HepG2 (cell line): ENCODE results near the gene FASLG. TPM values are rescaled to one million over a fixed set of nuclear protein-coding genes. Genes with fewer than 3 reads are reported as not detected.

Experiments
- ATAC-seq: fragments of 200-7000 bp; cut with Tn5 transposase; 3 replicates; pipeline ENCODE4 v1.9.1; 2020; ENCODE audit warnings: mild to moderate bottlenecking, moderate library complexity
- BruUV-seq: library from RNA; stranded (reverse); fragments of 400-500 nt; replicated peaks from 2 replicates; lab custom pipeline; 2021; lab: Mats Ljungman, UMichigan
- CTCF ChIA-PET: fragments of 300-600 bp; formaldehyde crosslinking; extraction: SDS; loops from one replicate; lab custom pipeline; 2021; ENCODE audit warnings: low total read pairs, inconsistent platforms, low intra/inter-chr PET ratio; lab: Yijun Ruan, JAX
- POLR2A ChIA-PET: fragments of 350-600 bp; sonication (Branson Sonifier 250); formaldehyde crosslinking; loops from one replicate; lab custom pipeline; 2020; ENCODE audit warnings: antibody characterized with exemption, inconsistent platforms; lab: Yijun Ruan, JAX
- DNase-seq: peaks from one replicate; pipeline ENCODE4 v3.0.0-alpha.2; 2015; ENCODE audit warnings: low spot score
- FAIRE-seq: peaks from 3 replicates; lab custom pipeline; 2011; peaks lifted over from hg19 to GRCh38; lab: Jason Lieb, UNC
- H2AFZ ChIP-seq: one replicate; pipeline ENCODE4 v1.6.1; 2011; ENCODE audit warnings: low read length, inconsistent platforms
- H3K27ac ChIP-seq: fragments of 300-600 bp; 3 replicates; pipeline ENCODE4 v1.8.0; 2011; ENCODE audit warnings: mixed run types, mild to moderate bottlenecking, mixed read lengths, low read length, inconsistent platforms; ENCODE audit not compliant: insufficient read depth; ENCODE audit errors: extremely low read length
- H3K27me3 ChIP-seq, 2 experiments: fragments of 200-600 bp in 1 of 2; 2 replicates in 1 of 2; 3 replicates in 1 of 2; pipeline versions ENCODE4 v1.6.0 to v1.8.0; 2011; ENCODE audit warnings: low read length in 2 of 2, mild to moderate bottlenecking in 2 of 2, moderate library complexity in 2 of 2, inconsistent platforms in 1 of 2; ENCODE audit not compliant: insufficient read depth in 2 of 2, control insufficient read depth in 1 of 2
- H3K36me3 ChIP-seq, 2 experiments: fragments of 200-600 bp in 1 of 2; replicated peaks in 1 of 2; 2 replicates in 1 of 2; 3 replicates in 1 of 2; pipeline versions ENCODE4 v1.5.1 to v1.8.0; 2011; ENCODE audit warnings: low read length in 2 of 2, inconsistent platforms in 1 of 2; ENCODE audit not compliant: insufficient read depth in 2 of 2, control insufficient read depth in 1 of 2
- H3K4me1 ChIP-seq: 2 replicates; pipeline ENCODE4 v1.5.1; 2012; ENCODE audit warnings: low read length, inconsistent platforms; ENCODE audit not compliant: insufficient read depth
- H3K4me2 ChIP-seq: 2 replicates; pipeline ENCODE4 v1.6.0; 2011; ENCODE audit warnings: low read depth, low read length, inconsistent platforms
- H3K4me3 ChIP-seq, 3 experiments: fragments of 200-600 bp in 1 of 3; sonication (generic), shearing (Covaris generic) in 1 of 3; replicated peaks in 1 of 3; 2 replicates each; pipeline ENCODE4 v1.5.1; 2011 to 2016; ENCODE audit warnings: low read length in 3 of 3, inconsistent platforms in 2 of 3, low read depth in 2 of 3, mild to moderate bottlenecking in 2 of 3, control low read depth in 1 of 3, mixed read lengths in 1 of 3; ENCODE audit not compliant: insufficient read depth in 1 of 3
- H3K79me2 ChIP-seq: one replicate; pipeline ENCODE4 v1.6.1; 2011; ENCODE audit warnings: low read length, inconsistent platforms; ENCODE audit not compliant: insufficient read depth
- H3K9ac ChIP-seq: 2 replicates; pipeline ENCODE4 v1.6.0; 2011; ENCODE audit warnings: mild to moderate bottlenecking, low read depth, low read length, inconsistent platforms; ENCODE audit not compliant: insufficient read depth
- H3K9me3 ChIP-seq: 2 replicates; pipeline ENCODE4 v1.5.1; 2012; ENCODE audit warnings: mild to moderate bottlenecking, low read length
- H4K20me1 ChIP-seq: 2 replicates; pipeline ENCODE4 v1.6.0; 2011; ENCODE audit warnings: inconsistent platforms, mild to moderate bottlenecking, low read length, moderate library complexity; ENCODE audit not compliant: insufficient read depth
- AHR ChIP-seq: IDR thresholded peaks from 2 replicates; pipeline ENCODE4 v1.6.1; 2018; ENCODE audit warnings: missing genetic modification reagents, missing compliant biosample characterization
- ATF6 ChIP-seq: sonication (generic); formaldehyde crosslinking; conservative IDR thresholded peaks from 2 replicates; pipeline ENCODE4 v1.4.0; 2020; ENCODE audit warnings: missing genetic modification reagents
- ELF3 ChIP-seq: IDR thresholded peaks from 2 replicates; pipeline ENCODE4 v1.6.1; 2016; ENCODE audit warnings: missing genetic modification reagents, missing compliant biosample characterization
- FOXK1 ChIP-seq: sonication (generic); formaldehyde crosslinking; IDR thresholded peaks from 2 replicates; pipeline ENCODE4 v1.4.0; 2020; ENCODE audit warnings: low read depth, missing genetic modification reagents, borderline replicate concordance
- HINFP ChIP-seq: sonication (generic); formaldehyde crosslinking; IDR thresholded peaks from 2 replicates; pipeline ENCODE4 v1.4.0; 2020; ENCODE audit warnings: low read depth, mild to moderate bottlenecking, missing genetic modification reagents
- KDM5A ChIP-seq: fragments of 200-600 bp; sonication (generic); IDR thresholded peaks from 2 replicates; pipeline ENCODE4 v1.7.0; 2018; ENCODE audit warnings: antibody characterized with exemption, mild to moderate bottlenecking, low read length, borderline replicate concordance
- PLSCR1 ChIP-seq: sonication (generic); formaldehyde crosslinking; IDR thresholded peaks from 2 replicates; pipeline ENCODE4 v1.5.0; 2020; ENCODE audit warnings: missing genetic modification reagents, mild to moderate bottlenecking, borderline replicate concordance
- SCMH1 ChIP-seq: sonication (generic); formaldehyde crosslinking; IDR thresholded peaks from 2 replicates; pipeline ENCODE4 v1.9.0; 2021; ENCODE audit warnings: missing genetic modification reagents, mild to moderate bottlenecking, borderline replicate concordance
- SMYD3 ChIP-seq: sonication (generic); formaldehyde crosslinking; IDR thresholded peaks from 2 replicates; pipeline ENCODE4 v1.8.1; 2023; ENCODE audit warnings: mild to moderate bottlenecking, missing genetic modification reagents
- SRSF4 ChIP-seq: fragments of 200-400 bp; formaldehyde crosslinking; IDR thresholded peaks from one replicate; pipeline ENCODE4 v1.6.1; 2018; ENCODE audit warnings: mild to moderate bottlenecking, low read depth, low read length, moderate library complexity; ENCODE audit not compliant: poor library complexity, severe bottlenecking
- TBX2 ChIP-seq: sonication (generic); formaldehyde crosslinking; IDR thresholded peaks from 2 replicates; pipeline ENCODE4 v1.5.0; 2020; ENCODE audit warnings: missing genetic modification reagents, mild to moderate bottlenecking, borderline replicate concordance
- TCF12 ChIP-seq, 2 experiments: fragments of 450-650 bp in 1 of 2; sonication (generic) in 1 of 2; formaldehyde crosslinking in 1 of 2; IDR thresholded peaks; 2 replicates each; pipeline versions ENCODE4 v1.6.1 to v1.8.0; 2017 to 2022; ENCODE audit warnings: antibody characterized with exemption in 1 of 2, mild to moderate bottlenecking in 1 of 2, missing genetic modification reagents in 1 of 2, moderate library complexity in 1 of 2
- ZNF296 ChIP-seq: sonication (generic); formaldehyde crosslinking; conservative IDR thresholded peaks from 2 replicates; pipeline ENCODE4 v1.5.0; 2020; ENCODE audit warnings: mild to moderate bottlenecking, missing genetic modification reagents
- ZNF746 ChIP-seq: sonication (generic); formaldehyde crosslinking; IDR thresholded peaks from 2 replicates; pipeline ENCODE4 v1.8.0; 2022; ENCODE audit warnings: mild to moderate bottlenecking, missing genetic modification reagents
- ZNF772 ChIP-seq: sonication (generic); formaldehyde crosslinking; IDR thresholded peaks from 2 replicates; pipeline ENCODE4 v1.5.0; 2020; ENCODE audit warnings: mild to moderate bottlenecking, missing genetic modification reagents
- ZNF841 ChIP-seq: sonication (generic); formaldehyde crosslinking; IDR thresholded peaks from 2 replicates; pipeline ENCODE4 v1.8.1; 2023; ENCODE audit warnings: missing genetic modification reagents, borderline replicate concordance
- WGBS: methylation state at CpG from one replicate; pipeline ENCODE4 v1.1.6; 2017; ENCODE audit warnings: low lambda C conversion rate; 5-methylcytosine and 5-hydroxymethylcytosine counted together
- in situ Hi-C: cut with HindIII; loops from 2 replicates; pipeline ENCODE4 v1.10.0; 2017; ENCODE audit warnings: low pct_unique_long_range_greater_than_20kb; ENCODE audit not compliant: extremely low pct_ligation_motif_present
- intact Hi-C: fragments of 100-400 bp; cut with micrococcal nuclease; formaldehyde crosslinking; loops from one replicate; pipeline ENCODE4 v1.10.0; 2022; ENCODE audit not compliant: unreplicated experiment
- polyA plus RNA-seq, 8 experiments: library from polyadenylated mRNA; depleted of rRNA in 3 of 8; stranded (reverse) in 7 of 8; unstranded in 1 of 8; fragments of >200 nt; fragmentation: Illumina TruSeq in 4 of 8; extraction: Trizol in 4 of 8; gene quantifications; 2 replicates each; pipeline versions ENCODE4 v1.2.1 to v1.2.3, GENCODE V29; 2011 to 2016; ENCODE audit warnings: low read depth in 4 of 8, missing spikeins in 1 of 8, mixed read lengths in 1 of 8; ENCODE audit not compliant: insufficient read depth in 1 of 8
- total RNA-seq, 5 experiments: library from RNA; depleted of rRNA; stranded (reverse); fragments of >200 nt; fragmentation: Illumina TruSeq; extraction: Trizol; gene quantifications; 2 replicates each; pipeline ENCODE4 v1.2.3, GENCODE V29; 2016; ENCODE audit warnings: low read depth in 1 of 5
- TF ChIP-seq, protein P1 (sequence below): sonication (generic); formaldehyde crosslinking; IDR thresholded peaks from 2 replicates; pipeline ENCODE4 v1.5.1; 2020; ENCODE audit warnings: missing genetic modification reagents, mild to moderate bottlenecking, borderline replicate concordance

FASLG gene
- total and polyA plus RNA-seq, 2 of the 13 experiments (the other 11 are each of a cell fraction or from before 2014, with no cell fraction given) = 0.08 TPM; not detected in 1

DNA sequence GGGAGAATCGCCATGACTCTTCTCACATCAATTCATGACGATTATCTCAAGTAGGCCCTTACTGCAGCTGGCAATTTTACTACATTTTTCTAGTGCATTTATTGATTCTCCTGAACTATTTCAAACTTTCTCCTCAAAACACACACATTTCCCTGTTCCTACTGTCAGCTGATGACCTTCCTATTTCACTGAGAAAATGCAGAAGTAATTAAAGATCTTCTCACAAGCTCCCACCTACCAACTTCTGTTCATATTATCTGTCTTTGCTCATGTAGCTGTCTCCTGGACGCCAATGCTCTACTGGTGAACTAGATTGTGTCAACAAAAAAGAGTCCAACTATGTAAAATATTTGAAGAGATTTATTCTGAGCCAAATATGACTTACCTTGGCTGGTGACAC, 36.4 kb upstream of the FASLG start:
- Histone ChIP-seq H3K27me3 (no peaks in the 10 kb centered on the region), H3K36me3 (no peaks in the 10 kb centered on the region), H3K27ac (no peak overlapping the region), H3K4me2 (no peak overlapping the region), H4K20me1 (no peaks in the 10 kb centered on the region), H3K9ac (no peak overlapping the region), H3K79me2 (no peaks in the 10 kb centered on the region), H2AFZ (no peak overlapping the region), H3K4me1 (peaks cover 10% of the 10 kb centered on the region; the same call in 1 of the 2 replicates), H3K4me3 (no peak overlapping the region), H3K9me3 (peaks cover 14% of the 10 kb centered on the region)
- intact Hi-C loops = no loop called here
- no TSS peak for BruUV-seq
- DNase-seq (no peak), FAIRE-seq (no peak), ATAC-seq (no peak)
- 38% methylated on average over 3 of the region's 3 CpGs for whole genome bisulfite sequencing
- in situ Hi-C loops = no loop called here
- ChIA-PET POLR2A (interaction anchor here (1.0 kb wide), 1 partner anchor 90 kb away, joined by 3 read pairs; the partner anchor contains the start of gene SUCO), CTCF (no interaction called here)
- no peak for TF ChIP-seq TBX2
- no peak for TF ChIP-seq ZNF746 (CRISPR knock-in tag)
- TF ChIP-seq AHR (CRISPR knock-in tag) = no peak
- TF ChIP-seq HINFP = no peak
- TF ChIP-seq ELF3 = no peak
- TF ChIP-seq, protein P1, sequence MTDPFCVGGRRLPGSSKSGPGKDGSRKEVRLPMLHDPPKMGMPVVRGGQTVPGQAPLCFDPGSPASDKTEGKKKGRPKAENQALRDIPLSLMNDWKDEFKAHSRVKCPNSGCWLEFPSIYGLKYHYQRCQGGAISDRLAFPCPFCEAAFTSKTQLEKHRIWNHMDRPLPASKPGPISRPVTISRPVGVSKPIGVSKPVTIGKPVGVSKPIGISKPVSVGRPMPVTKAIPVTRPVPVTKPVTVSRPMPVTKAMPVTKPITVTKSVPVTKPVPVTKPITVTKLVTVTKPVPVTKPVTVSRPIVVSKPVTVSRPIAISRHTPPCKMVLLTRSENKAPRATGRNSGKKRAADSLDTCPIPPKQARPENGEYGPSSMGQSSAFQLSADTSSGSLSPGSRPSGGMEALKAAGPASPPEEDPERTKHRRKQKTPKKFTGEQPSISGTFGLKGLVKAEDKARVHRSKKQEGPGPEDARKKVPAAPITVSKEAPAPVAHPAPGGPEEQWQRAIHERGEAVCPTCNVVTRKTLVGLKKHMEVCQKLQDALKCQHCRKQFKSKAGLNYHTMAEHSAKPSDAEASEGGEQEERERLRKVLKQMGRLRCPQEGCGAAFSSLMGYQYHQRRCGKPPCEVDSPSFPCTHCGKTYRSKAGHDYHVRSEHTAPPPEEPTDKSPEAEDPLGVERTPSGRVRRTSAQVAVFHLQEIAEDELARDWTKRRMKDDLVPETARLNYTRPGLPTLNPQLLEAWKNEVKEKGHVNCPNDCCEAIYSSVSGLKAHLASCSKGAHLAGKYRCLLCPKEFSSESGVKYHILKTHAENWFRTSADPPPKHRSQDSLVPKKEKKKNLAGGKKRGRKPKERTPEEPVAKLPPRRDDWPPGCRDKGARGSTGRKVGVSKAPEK (CRISPR knock-in tag) = no peak
- TF ChIP-seq ATF6 (CRISPR knock-in tag) = no peak
- TF ChIP-seq TCF12 (IDR thresholded peaks at IDR 0.05) = no peak
- no peak for TF ChIP-seq TCF12 (CRISPR knock-in tag; IDR thresholded peaks at IDR 0.05)
- no peak for TF ChIP-seq PLSCR1 (CRISPR knock-in tag)
- no peak for TF ChIP-seq ZNF772
- no peak for TF ChIP-seq SCMH1 (CRISPR knock-in tag)
- TF ChIP-seq SRSF4 = no peak
- TF ChIP-seq ZNF841 (CRISPR knock-in tag) = no peak
- no peak for TF ChIP-seq SMYD3 (CRISPR knock-in tag)
- TF ChIP-seq ZNF296 (CRISPR knock-in tag) = no peak
- TF ChIP-seq FOXK1 (CRISPR knock-in tag) = no peak
- TF ChIP-seq KDM5A = no peak
